ENCODE data around the gene MS4A10. TPM values are rescaled to one million over a fixed set of nuclear protein-coding genes. Genes with fewer than 3 reads are reported as not detected.
A peak's percentile ranks its signal among the peaks of the same experiment; 100 is the strongest.

MS4A10 gene
- total and polyA plus RNA-seq, 2 donors (not counting 1 experiment from before 2014, with no cell fraction given): not detected

- Mint-ChIP-seq H3K4me3 (peak overlapping the region; percentile 93), H3K27ac (peak overlapping the region; percentile 52), H3K4me1 (peaks cover 48% of the 10 kb centered on the region), H3K27me3 (no peaks in the 10 kb centered on the region), H3K9me3 (ENCODE audit: insufficient read depth) (no peaks in the 10 kb centered on the region)
- Histone ChIP-seq H3K36me3 (replicated peaks in 1 of 2; ENCODE audit: control extremely low read depth in 1 of 2, control insufficient read depth in 1 of 2, extremely low read depth in 1 of 2, insufficient read depth in 2 of 2, low read length in 1 of 2) (peaks cover 0 to 17% of the 10 kb centered on the region in 2 experiments), H4K20me1 (ENCODE audit: control insufficient read depth, insufficient read depth, low read length, poor library complexity, severe bottlenecking) (no peaks in the 10 kb centered on the region), H3K4me3 (ENCODE audit: control extremely low read depth in 1 of 5, extremely low read depth in 1 of 5, insufficient read depth in 1 of 5, low read depth in 2 of 5, low read length in 4 of 5) (peak overlapping the region in 1 of 5 experiments; percentile 88), H3K27ac (ENCODE audit: low read length in 2 of 2) (no peak overlapping the region), H3K4me1 (ENCODE audit: control insufficient read depth in 2 of 2, insufficient read depth in 2 of 2, low read length in 2 of 2) (peaks cover 32 to 33% of the 10 kb centered on the region in 2 donors), H3K9ac (ENCODE audit: low read length) (peak overlapping the region; percentile 90), H3K27me3 (replicated peaks in 1 of 4; ENCODE audit: control extremely low read depth in 1 of 4, control insufficient read depth in 3 of 4, insufficient read depth in 4 of 4, low read length in 3 of 4) (no peaks in the 10 kb centered on the region), H3K79me2 (ENCODE audit: control insufficient read depth, insufficient read depth, low read length) (peaks cover 34% of the 10 kb centered on the region), H3K9me3 (ENCODE audit: control extremely low read depth in 1 of 3, control insufficient read depth in 2 of 3, insufficient read depth in 1 of 3, low read length in 2 of 3) (no peaks in the 10 kb centered on the region), H2AFZ (ENCODE audit: insufficient read depth, low read depth, low read length, poor library complexity, severe bottlenecking) (no peak overlapping the region), H3K4me2 (replicated peaks; ENCODE audit: low read depth, low read length, poor library complexity, severe bottlenecking) (peak overlapping the region; percentile 89)
- no peak for ATAC-seq (ENCODE audit: low read depth)
- 71% methylated on average over 7 of the region's 10 CpGs for WGBS (ENCODE audit: insufficient coverage)
- intact Hi-C loops (cut with micrococcal nuclease): loop anchor here (5.0 kb wide), 3 partner anchors 108 to 583 kb away; partner anchors contain the start of genes CPSF7, DDB1, SLC15A3 and TKFC
- no peak for DNase-seq
- POLR2A ChIA-PET: no interaction called here
- TF ChIP-seq EZH2 (IDR thresholded peaks at IDR 0.05; ENCODE audit: borderline replicate concordance, insufficient read depth, low read depth, low read length, poor library complexity, severe bottlenecking) (no peak), CTCF (IDR thresholded peaks at IDR 0.05) (no peak)
- CTCF ChIA-PET: interaction anchor here (1.2 to 4.8 kb wide), 3 partner anchors 13 to 57 kb away, joined by 3 to 27 read pairs (median 7); no protein-coding TSS in a partner anchor
These were observed 59.1 kb downstream of the MS4A10 start for GRCh38 chr11:60844045-60844869.

- Histone ChIP-seq H2AFZ (ENCODE audit: insufficient read depth, low read depth, low read length, poor library complexity, severe bottlenecking) (no peak overlapping the region), H3K9ac (ENCODE audit: low read length) (no peak overlapping the region), H3K4me3 (ENCODE audit: control extremely low read depth in 1 of 5, extremely low read depth in 1 of 5, insufficient read depth in 1 of 5, low read depth in 2 of 5, low read length in 4 of 5) (no peak overlapping the region), H3K4me1 (ENCODE audit: control insufficient read depth in 2 of 2, insufficient read depth in 2 of 2, low read length in 2 of 2) (peaks cover 32 to 33% of the 10 kb centered on the region in 2 donors), H3K4me2 (replicated peaks; ENCODE audit: low read depth, low read length, poor library complexity, severe bottlenecking) (peak overlapping the region; percentile 89), H3K27ac (ENCODE audit: low read length in 2 of 2) (no peak overlapping the region), H3K36me3 (replicated peaks in 1 of 2; ENCODE audit: control extremely low read depth in 1 of 2, control insufficient read depth in 1 of 2, extremely low read depth in 1 of 2, insufficient read depth in 2 of 2, low read length in 1 of 2) (peaks cover 0 to 22% of the 10 kb centered on the region in 2 experiments), H3K27me3 (replicated peaks in 1 of 4; ENCODE audit: control extremely low read depth in 1 of 4, control insufficient read depth in 3 of 4, insufficient read depth in 4 of 4, low read length in 3 of 4) (no peaks in the 10 kb centered on the region), H3K9me3 (ENCODE audit: control extremely low read depth in 1 of 3, control insufficient read depth in 2 of 3, insufficient read depth in 1 of 3, low read length in 2 of 3) (no peaks in the 10 kb centered on the region), H4K20me1 (ENCODE audit: control insufficient read depth, insufficient read depth, low read length, poor library complexity, severe bottlenecking) (no peaks in the 10 kb centered on the region), H3K79me2 (ENCODE audit: control insufficient read depth, insufficient read depth, low read length) (peaks cover 34% of the 10 kb centered on the region)
- CTCF ChIA-PET: interaction anchor here (1.4 kb wide), 1 partner anchor 14 kb away, joined by 7 read pairs; no protein-coding TSS in a partner anchor
- Mint-ChIP-seq H3K27me3 (no peaks in the 10 kb centered on the region), H3K4me3 (peak overlapping the region; percentile 93), H3K27ac (no peak overlapping the region), H3K4me1 (peaks cover 48% of the 10 kb centered on the region), H3K9me3 (ENCODE audit: insufficient read depth) (no peaks in the 10 kb centered on the region)
- DNase-seq: no peak
- intact Hi-C loops (cut with micrococcal nuclease): loop anchor here (5.0 kb wide), 3 partner anchors 107 to 582 kb away; partner anchors contain the start of genes CPSF7, DDB1, SLC15A3 and TKFC
- POLR2A ChIA-PET: no interaction called here
- no peak for ATAC-seq (ENCODE audit: low read depth)
- WGBS (ENCODE audit: insufficient coverage): 66% methylated on average over 4 of the region's 4 CpGs
- TF ChIP-seq CTCF (IDR thresholded peaks at IDR 0.05) (no peak), EZH2 (IDR thresholded peaks at IDR 0.05; ENCODE audit: borderline replicate concordance, insufficient read depth, low read depth, low read length, poor library complexity, severe bottlenecking) (no peak)
These were observed 59.7 kb downstream of the MS4A10 start for GRCh38 chr11:60844870-60845221.

Data from B cell (primary cell).